GM13977 (cell line): ENCODE data around the gene ST7.

ENCODE experiments used
- DNase-seq: peaks from one replicate; pipeline ENCODE4 v3.0.0; 2012; ENCODE audit warnings: low spot score
- in situ Hi-C: fragments of 300-500 bp; cut with MboI; formaldehyde crosslinking; loops from one replicate; pipeline ENCODE4 v1.12.0; 2022; ENCODE audit warnings: low sequenced_read_pairs, low pct_unique_long_range_greater_than_20kb, mixed read lengths, inconsistent platforms; ENCODE audit not compliant: unreplicated experiment
- TF ChIP-seq, protein P1 (sequence below): IDR thresholded peaks from 2 replicates; pipeline ENCODE4 v1.5.1; 2012; ENCODE audit warnings: mild to moderate bottlenecking, control low read depth; ENCODE audit not compliant: insufficient read depth; ENCODE audit errors: extremely low read depth, missing control alignments

ST7 gene

DNA sequence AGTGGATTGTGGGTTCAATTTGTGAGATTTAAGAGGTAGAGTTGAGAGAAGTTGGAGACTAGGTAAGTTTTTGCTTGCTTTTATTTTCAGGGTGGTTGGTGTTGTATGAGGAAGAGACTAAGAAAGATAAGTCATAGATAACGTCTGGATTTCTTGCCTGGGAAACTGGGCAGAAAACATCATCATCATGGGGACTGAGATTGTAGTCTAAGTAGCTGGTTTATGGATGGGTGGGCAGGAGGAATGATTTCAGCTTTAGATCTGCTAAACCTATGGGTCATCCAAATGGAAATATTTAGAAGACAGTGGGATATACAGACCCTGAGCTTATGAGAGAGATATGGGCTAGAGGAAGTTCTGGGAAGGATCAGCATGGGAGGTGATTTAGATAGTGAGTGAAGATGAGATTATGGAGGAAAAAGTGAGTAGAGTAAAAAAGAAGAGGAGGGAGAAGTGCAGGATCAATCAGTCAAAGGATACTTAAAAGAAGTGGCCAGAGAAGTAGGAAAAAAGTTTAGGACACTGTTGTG, 199.8 kb downstream of the ST7 start:
- in situ Hi-C loops = no loop called here
- TF ChIP-seq, protein P1, sequence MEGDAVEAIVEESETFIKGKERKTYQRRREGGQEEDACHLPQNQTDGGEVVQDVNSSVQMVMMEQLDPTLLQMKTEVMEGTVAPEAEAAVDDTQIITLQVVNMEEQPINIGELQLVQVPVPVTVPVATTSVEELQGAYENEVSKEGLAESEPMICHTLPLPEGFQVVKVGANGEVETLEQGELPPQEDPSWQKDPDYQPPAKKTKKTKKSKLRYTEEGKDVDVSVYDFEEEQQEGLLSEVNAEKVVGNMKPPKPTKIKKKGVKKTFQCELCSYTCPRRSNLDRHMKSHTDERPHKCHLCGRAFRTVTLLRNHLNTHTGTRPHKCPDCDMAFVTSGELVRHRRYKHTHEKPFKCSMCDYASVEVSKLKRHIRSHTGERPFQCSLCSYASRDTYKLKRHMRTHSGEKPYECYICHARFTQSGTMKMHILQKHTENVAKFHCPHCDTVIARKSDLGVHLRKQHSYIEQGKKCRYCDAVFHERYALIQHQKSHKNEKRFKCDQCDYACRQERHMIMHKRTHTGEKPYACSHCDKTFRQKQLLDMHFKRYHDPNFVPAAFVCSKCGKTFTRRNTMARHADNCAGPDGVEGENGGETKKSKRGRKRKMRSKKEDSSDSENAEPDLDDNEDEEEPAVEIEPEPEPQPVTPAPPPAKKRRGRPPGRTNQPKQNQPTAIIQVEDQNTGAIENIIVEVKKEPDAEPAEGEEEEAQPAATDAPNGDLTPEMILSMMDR = no peak
- DNase-seq = no peak

DNA sequence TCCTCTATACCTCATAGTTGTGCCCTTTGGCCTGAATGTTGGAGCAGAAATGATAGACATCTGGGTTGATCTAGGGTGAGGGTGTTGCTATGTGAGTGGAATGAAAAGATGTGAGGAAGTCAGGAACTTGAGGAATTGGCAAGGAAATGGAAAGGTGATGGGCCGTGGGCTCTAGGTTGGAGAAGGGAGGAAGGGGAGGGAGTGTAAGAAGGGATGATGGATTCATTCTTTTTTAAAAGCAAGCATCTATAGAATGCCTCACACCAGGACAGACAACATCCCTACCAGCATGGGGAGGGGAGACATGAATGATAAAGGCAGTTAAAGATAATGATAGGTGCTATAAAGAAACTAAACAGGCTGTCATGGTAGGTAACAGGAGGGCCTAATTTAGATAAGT, 201.4 kb downstream of the ST7 start:
- in situ Hi-C loops = no loop called here
- TF ChIP-seq, protein P1 = no peak
- no peak for DNase-seq

DNA sequence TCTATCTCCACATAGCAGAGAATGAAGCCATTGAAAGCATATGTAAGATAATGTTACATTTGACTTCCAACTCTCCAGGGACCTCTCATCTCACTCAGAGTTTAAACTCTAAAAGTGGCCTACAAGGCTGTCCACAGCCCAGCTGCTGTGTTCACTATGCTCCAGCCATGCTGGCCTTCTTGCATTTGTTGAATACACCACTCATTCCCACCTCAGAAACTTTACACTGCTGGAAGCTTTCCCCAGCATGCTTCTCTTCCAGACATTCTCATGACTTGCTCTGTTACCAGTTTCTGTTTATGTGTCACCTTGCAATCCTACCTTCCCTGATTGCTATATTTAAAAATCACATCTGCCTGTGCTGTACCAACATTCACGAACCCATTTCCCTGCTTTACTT, 202.4 kb downstream of the ST7 start:
- in situ Hi-C loops = no loop called here
- no peak for DNase-seq
- TF ChIP-seq, protein P1 = no peak

DNA sequence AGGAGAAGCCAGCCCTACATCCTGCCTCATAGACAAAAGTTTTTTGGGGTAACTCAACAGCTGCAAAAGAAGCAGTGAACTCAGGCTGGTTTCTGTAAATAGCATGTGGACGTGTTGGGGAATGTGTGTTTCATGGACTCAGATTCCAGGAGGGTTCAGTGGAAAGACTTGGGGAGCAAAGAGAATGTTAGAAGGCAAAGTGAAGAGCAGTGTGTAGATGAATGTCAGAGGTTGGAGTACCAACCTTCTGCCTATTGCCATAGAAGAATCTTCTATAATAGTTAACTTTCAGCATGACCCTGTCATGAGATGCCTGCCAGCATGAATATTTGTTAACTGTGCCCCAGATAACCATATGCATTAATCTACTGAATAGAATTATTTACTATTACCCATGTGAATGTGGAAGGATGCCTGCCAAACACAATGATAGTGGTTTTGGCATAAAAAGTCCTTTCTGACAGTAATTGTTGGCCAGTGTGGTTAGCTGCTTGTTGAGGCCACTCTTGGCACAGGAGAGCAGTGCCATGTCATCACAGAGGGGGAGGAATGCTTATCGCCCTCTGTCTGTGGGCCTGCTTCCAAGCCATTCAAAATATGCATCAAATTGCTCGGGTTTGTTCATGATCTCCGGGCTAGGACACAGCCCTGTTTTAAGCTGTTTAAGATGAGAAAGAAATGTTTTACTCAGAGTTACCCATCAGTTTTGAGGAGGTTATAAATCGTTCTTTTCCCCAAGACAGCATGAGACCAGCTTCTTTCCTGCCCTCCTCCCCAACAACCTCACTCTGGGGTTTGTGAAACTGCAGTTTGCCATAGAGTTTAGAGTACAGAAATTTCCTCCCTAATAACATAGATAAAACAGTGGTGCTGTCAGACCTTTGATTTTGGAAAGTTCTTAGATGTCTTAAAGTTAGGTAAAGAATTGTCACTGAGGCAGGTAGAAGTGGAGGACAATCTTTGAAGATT, 204.2 kb downstream of the ST7 start:
- in situ Hi-C loops = no loop called here
- TF ChIP-seq, protein P1 = no peak
- DNase-seq = no peak

DNA sequence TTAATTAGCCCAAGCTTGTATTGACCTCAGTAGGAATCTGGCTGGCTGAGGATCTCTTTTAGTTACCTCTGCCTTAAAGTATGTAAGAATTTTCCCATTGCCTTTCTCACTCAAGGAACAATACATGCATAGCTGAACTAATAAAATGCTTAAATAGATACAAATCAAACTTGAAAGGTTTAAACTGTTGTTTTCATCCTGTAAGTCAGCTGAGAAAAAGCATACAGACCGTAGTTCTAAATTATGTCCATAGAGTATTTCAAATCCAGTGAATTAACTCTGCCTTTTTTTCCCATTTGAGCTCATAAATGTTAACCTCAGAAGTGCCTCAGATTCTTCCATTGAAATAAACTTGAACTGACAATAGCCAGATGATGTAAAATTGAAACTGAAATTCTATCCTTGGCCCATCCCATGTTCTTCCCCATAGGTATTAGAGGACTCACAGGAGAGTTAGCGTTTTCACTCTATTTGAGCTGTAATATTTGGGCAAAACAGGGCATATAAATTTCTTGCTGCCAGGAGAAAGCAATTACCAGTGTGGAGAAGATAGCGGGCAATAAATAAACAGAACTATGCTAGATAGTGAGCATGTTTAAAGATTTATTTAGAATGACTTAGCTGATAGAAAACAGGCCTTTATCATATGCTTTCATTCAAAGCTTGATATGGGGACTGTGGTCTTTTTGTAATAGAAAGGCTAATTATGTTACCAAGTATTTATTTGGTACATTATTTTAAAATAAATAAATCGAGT, 205.8 kb downstream of the ST7 start:
- in situ Hi-C loops = no loop called here
- TF ChIP-seq, protein P1 = no peak
- no peak for DNase-seq

DNA sequence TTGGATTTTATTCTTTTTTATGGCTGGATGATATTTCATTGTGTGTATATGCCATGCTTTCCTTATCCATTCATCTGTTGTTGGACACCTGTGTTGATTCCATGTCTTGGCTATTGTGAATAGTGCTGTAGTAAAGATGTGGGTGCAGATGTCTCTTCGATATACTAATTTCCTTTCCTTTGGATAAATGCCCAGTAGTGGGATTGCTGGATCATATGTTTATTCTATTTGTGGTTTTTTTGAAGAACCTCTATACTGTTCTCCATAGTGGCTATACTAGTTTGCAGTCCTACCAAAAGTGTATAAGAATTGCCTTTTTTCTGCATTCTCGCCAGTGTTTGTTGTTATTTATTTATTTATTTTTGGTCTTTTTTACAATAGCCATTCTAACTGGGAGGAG, 209.8 kb downstream of the ST7 start:
- no peak for DNase-seq
- TF ChIP-seq, protein P1 = no peak
- in situ Hi-C loops = no loop called here
